NCI-H1417 treated with DMSO at 0.1 percent for 48 hours (cell line): Measurements from ENCODE around the gene ASXL3.

Experiments used
- DNase-seq: peaks from one replicate; lab custom pipeline; 2025; lab: John Stamatoyannopoulos, UW

The ASXL3 gene

GRCh38 chr18:33577685-33578517, at the start of gene ASXL3:
Gene ASXL3, plus strand, starts transcription at chr18:33578219. Its CDS starts 413 bp downstream, at chr18:33578632.
- peak; percentile 23 for DNase-seq

DNA sequence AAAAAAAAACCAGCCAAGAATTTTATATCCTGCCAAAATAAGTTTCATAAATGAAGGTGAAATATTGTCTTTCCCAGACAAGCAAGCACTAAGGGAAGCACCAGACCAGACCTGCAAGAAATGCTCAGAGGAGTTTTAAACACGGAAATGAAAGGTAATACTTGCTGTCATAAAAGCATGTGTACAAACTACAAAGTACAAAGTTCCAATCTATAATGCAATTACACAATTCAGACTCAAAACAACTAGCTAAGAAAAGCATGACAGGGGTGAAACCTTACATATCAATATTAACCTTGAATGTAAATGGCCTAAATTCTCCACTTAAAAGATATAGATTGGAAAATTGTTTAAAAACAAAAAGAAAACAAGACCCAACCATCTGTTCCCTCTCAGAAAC, 45.0 kb upstream of the ASXL3 start:
- no peak for DNase-seq

- no peak for DNase-seq
Measured at GRCh38 chr18:33536904-33537303, 41.1 kb upstream of the ASXL3 start.

DNA sequence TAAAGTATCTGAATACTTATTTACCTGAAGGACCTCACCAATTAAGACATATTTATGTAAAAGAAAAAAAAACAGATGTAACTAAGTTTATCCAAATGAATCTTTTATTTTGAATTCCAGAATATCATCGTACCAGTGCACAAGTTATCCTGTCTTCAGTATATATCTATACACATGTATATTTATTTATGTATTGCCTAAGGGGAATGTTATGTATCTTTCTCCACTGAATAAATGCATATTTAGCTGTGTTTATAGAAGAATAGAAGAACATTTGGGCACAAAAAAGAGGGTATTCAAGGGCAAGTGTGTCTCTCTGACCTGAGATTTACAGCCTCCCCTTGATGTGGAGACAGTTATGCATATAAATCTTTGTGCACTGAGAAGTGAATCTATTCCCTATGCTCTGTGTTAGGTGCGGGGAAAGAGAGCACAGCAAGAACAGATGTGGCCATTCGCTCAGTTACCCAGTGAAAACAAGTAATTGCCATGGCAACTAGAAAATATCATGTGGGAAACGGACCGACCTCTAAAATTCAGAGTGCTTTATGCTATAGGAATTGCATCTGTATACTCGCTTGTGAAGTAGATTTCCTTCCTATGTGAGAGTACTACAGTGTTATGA, 39.5 kb upstream of the ASXL3 start:
- no peak for DNase-seq

DNA sequence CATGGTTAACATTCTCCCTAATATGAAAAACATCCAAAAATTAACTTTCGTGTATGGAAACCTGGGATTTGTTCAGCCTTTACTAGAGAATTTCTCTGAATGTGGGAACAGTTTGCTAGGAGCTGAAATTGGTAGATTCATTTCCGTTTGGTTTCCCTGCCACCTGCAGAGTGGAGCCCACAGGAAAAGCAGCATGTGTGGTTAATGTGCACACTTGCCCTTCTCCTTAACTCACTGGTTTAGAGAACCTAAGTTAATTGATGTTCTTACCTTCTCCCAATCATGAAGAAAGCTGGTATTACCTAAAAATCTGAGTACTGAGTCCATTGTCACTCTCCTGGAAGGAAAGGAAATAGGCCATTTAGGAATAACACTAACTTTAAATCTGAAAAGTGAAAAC, 37.6 kb upstream of the ASXL3 start:
- DNase-seq, result no peak

DNA sequence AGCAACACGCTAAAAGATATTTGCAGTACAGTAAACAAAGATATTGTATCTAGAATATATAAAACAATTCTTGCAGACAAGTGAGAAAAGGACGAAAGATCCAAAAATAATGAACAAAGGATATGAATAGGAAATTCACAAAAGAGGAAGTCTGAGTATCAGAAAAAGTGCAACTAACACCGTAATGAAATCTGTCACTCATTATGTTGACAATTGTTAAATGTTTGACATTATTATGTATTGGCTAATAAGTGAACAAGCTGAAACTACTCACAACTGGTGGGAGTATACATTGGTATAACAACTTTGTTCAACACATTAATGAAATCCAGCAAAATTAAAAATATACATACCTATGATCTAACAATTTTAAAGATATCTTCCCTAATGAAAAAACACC, 36.7 kb upstream of the ASXL3 start:
- DNase-seq, result no peak

DNA sequence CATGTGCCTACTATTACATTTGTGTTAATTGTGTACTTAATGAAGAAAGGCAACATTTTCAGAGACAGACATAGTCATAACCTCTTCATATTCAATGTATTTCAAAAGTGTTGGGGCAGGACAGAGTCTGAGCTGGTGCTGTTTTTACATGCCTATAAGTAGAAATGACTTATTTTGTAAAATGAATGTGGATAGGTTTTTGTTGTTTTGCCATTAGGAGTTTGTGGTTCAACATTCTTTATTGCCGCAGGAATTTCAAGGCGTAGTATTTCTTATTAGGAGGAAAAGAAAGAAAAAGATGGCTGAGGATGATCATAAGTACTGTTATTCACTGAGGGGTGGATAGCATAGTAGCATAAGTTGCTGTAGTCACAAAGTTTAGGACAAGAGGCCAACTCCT, 21.2 kb upstream of the ASXL3 start:
- no peak for DNase-seq

DNA sequence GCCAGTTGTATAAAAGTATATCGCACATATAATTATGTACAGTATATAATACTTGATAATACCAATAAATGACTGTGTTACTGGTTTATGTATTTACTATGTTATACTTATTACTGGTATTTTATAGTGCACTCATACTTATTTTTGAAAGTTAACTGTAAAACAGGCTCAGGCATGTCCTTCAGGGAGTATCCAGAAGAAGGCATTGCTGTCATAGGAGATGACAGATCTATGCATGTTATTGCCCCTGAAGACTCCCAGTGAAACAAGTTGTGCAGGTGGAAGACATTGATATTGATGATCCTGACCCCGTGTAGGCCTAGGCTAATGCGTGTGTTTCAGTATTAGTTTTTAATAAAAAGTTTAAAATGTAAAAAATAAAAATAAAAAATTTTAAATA, 20.3 kb upstream of the ASXL3 start:
- DNase-seq, result no peak

DNA sequence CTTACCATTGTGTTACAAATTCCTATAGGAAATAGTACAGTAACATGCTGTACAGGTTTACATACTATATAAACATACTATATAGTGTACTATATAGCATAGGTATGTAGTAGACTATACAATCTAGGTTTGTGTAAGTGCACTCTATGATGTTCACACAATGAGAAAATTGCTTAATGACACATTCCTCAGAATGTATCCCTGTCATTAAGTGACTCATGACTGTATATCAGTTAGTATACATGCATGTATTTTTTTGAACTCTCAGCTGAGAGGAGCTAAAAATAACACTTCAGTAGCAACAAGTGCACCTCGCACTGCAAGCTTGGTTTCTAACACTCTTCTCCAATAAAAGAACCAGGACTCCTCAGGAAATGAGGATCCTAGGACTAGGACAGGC, 19.5 kb upstream of the ASXL3 start:
- no peak for DNase-seq

- DNase-seq, result no peak
Measured at GRCh38 chr18:33560686-33561370, 17.2 kb upstream of the ASXL3 start.

GRCh38 chr18:33562741-33563140, 15.3 kb upstream of the ASXL3 start:
- DNase-seq, result no peak

- no peak for DNase-seq
Measured at GRCh38 chr18:33567705-33568104, 10.3 kb upstream of the ASXL3 start.

- DNase-seq, result no peak
Measured at GRCh38 chr18:33571998-33572787, 5.8 kb upstream of the ASXL3 start.

GRCh38 chr18:33573193-33573592, 4.8 kb upstream of the ASXL3 start:
- peak; percentile 85 for DNase-seq

DNA sequence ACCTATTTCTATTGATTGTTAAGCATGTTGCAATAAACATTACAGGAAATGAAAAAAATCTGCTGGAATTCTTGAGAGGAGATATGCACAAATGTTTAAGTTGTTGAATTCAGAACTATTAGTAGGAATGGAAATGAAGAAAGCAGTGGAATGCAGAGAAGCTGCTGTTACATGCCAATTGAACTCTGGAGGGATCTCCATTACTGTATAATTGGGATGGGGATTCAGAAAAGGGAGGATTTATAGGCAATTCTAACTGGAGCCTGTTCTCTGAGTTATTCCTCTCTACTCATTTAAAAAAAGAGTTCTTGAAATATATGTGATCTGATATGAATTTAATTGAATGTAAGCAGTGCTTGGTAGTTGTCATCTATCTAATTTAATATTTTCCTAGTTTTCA, 2.6 kb upstream of the ASXL3 start:
- DNase-seq, result no peak

DNA sequence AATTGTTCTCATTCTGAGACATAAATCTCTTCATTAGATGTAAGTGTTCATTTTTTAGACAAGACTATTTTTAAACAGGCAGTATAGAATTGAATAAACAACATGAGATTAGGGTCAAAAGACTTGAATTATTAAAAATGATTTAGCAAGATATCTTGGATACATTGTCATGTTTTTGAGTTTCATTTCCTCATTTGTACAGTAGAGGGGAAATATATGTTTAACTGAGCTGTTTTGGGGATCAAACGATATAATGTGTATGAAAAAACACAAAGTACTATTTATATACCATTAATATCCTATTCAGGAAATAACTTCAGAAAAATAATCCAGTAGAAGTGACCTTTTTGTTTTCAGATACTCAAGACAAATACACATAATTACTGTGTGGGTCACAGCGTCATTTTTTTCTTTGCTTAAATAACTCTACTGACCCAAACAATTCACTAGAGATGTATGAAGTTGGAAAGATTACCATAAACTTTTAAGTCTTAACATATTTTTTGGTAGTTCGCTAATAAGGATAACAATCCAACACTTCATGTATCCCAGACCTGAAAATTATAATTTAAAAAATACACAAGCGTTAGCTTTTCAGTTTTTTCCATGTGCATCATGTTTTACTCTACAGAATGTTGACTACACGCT, 896 bp upstream of the ASXL3 start:
- no peak for DNase-seq

DNA sequence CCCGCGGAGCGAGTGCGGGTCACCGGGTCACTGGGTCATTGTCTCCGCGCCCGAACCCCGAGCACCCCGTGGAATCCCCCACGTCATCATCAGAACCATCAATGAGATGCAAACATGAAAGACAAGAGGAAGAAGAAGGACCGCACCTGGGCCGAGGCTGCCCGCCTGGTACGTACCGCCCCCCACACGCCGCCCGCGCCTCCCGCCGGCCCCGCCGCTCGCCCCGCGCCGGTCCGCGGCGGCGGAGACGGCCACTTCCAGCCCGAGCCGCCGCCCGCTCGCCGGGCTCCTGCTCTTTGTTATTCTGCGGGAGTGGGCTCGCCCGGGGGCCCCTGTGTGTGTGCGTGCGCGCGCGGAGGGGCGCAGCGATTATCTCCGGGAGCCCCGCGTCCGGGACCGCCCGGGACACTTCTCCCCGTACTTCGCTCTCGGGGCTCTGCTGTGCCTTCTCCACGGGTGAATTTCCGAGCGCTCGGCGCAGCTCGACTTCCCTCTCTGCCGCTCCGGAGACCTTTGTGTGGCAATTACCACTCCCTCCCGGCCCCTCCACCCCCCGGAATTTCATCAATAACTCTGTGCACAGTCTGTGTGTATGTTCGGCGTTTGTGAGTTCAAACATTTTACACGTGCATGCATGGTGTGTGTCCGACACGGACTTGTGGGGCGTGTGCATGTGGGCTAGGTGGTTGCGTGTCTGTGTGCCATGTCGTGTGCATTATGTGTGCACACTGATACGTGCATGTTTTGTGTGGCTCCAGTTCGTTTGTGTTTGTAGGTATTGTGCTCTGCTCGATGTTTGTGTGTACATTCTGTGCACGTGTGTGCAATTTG, 714 bp downstream of the ASXL3 start:
- no peak for DNase-seq

GRCh38 chr18:33579349-33580215, 1.6 kb downstream of the ASXL3 start:
- no peak for DNase-seq

- no peak for DNase-seq
Measured at GRCh38 chr18:33580546-33580945, 2.5 kb downstream of the ASXL3 start.

DNA sequence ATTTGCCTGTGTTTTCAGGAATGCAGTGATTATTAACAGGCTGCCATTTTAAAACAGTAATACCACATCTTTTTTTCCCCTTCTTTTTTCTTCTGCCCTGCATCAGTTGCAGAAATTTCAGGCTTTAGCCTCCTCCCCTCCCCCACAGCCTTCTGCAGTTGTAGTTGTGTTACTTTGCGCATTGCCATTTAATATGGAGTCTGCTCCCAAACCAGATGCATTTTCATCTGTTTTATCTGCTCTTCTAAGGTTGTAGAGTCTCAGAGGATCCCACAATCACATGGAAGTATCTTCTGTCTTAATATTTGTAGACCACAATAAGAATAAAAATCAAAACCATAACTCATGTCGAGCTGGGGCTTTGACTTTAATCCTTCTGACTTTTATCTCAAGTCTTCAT, 3.8 kb downstream of the ASXL3 start:
- no peak for DNase-seq
